Heart right ventricle (tissue), 16 donors: ENCODE data around the gene BUD13. TPM values are rescaled to one million over a fixed set of nuclear protein-coding genes. Genes with fewer than 3 reads are reported as not detected.

Experiments used
- ATAC-seq, 8 donors: fragments of 200-7000 bp; cut with Tn5 transposase; one replicate each; pipeline ENCODE4 v1.9.1; 2020; ENCODE audit warnings: mild to moderate bottlenecking in 8 of 8, moderate library complexity in 8 of 8, moderate number of reproducible peaks in 1 of 8
- DNase-seq, 2 donors: peaks; one replicate each; pipeline ENCODE4 v3.0.0-alpha.2; 2020
- H3K27ac ChIP-seq, 10 donors: fragments of 200-600 bp; sonication (generic) in 2 of 10; one replicate each; pipeline versions ENCODE4 v1.5.0 to v1.8.0; 2020 to 2022; ENCODE audit warnings: mild to moderate bottlenecking in 3 of 10
- H3K27me3 ChIP-seq, 7 donors: fragments of 200-600 bp; one replicate each; pipeline ENCODE4 v1.8.0; 2021 to 2022; ENCODE audit warnings: mild to moderate bottlenecking in 2 of 7
- H3K36me3 ChIP-seq, 9 donors: fragments of 200-600 bp; sonication (generic) in 1 of 9; one replicate each; pipeline versions ENCODE4 v1.5.0 to v1.8.0; 2020 to 2022; ENCODE audit warnings: mild to moderate bottlenecking in 2 of 9
- H3K4me1 ChIP-seq, 9 donors: fragments of 200-600 bp; sonication (generic) in 1 of 9; one replicate each; pipeline versions ENCODE4 v1.5.0 to v1.8.0; 2020 to 2022; ENCODE audit warnings: mild to moderate bottlenecking in 4 of 9
- H3K4me3 ChIP-seq, 10 donors: fragments of 200-600 bp; sonication (generic) in 2 of 10; one replicate each; pipeline versions ENCODE4 v1.5.0 to v1.8.0; 2020 to 2022; ENCODE audit warnings: mild to moderate bottlenecking in 7 of 10, moderate library complexity in 2 of 10
- H3K9me3 ChIP-seq, 11 donors: fragments of 200-600 bp in 10 of 11; sonication (generic) in 2 of 11; one replicate each; pipeline versions ENCODE4 v1.5.0 to v1.8.0; 2013 to 2022; ENCODE audit warnings: mild to moderate bottlenecking in 2 of 11, control low read depth in 1 of 11, moderate library complexity in 1 of 11
- WGBS, 2 donors: extraction: QIAGEN DNeasy Blood & Tissue Kit; methylation state at CpG; one replicate each; pipeline ENCODE4 v1.1.7; 2013; ENCODE audit warnings: inconsistent platforms in 1 of 2; 5-methylcytosine and 5-hydroxymethylcytosine counted together
- intact Hi-C, 10 donors: fragments of 100-400 bp; cut with DNase I; formaldehyde crosslinking; loops; one replicate each; pipeline versions ENCODE4 v1.11.1 to v1.14.2; 2022
- polyA plus RNA-seq, 2 donors: library from polyadenylated mRNA; stranded (reverse); fragments of 200-250 nt; gene quantifications; one replicate each; pipeline ENCODE4 v1.2.3, GENCODE V29; 2013
- total RNA-seq, 10 donors: library from RNA; stranded (reverse); fragmentation: NEBNext Ultra II Directional in 3 of 10; extraction: Animal tissue kit (Norgen Biotek cat#: 25700) in 3 of 10; gene quantifications; one replicate each; pipeline versions ENCODE4 v1.2.1 to v1.2.4, GENCODE V29; 2021 to 2023
- TF ChIP-seq, protein P1 (sequence below), 9 donors: fragments of 200-600 bp; sonication (generic) in 2 of 9; IDR thresholded peaks; one replicate each; pipeline versions ENCODE4 v1.5.0 to v1.8.0; 2021 to 2022; ENCODE audit warnings: antibody characterized with exemption in 9 of 9, mild to moderate bottlenecking in 5 of 9, moderate library complexity in 1 of 9
- donor health status: Arrhythmogenic right ventricular cardiomyopathy.
- donor health status: ischemic (EF 13 %, LVEDD 7.1; RV severe dilation, severe dysfunction).
- donor health status: healthy with polysubstance abuse.
- donor health status: DM: no; HTN: yes; CAD: no.
- donor health status: DM: no; HTN: no; CAD: no.
- donor health status: ischemic (EF 25% LVEDD 6.9; RV normal size, moderate dysfunction).
- donor health status: ischemic (EF 25% LVEDD 5.7; RV mildly dilated, moderate dysfunction).
- donor health status: healthy.
- donor health status: DM: yes; HTN: yes; CAD: no.
- donor health status: Ischemic cardiomyopathy.
- donor health status: ischemic (EF 35%, LVEDD 5.7; RV mildly dilated, moderate dysfunction).
- donor health status: nonischemic (EF 11% LVEDD 7.7; RV severe dilation, severe dysfunction).
- donor health status: DM: yes; HTN: yes; CAD: no.
- donor health status: PGD.
- donor health status: ischemic (EF 29% LVEDD 5.4; RV normal size, mild dysfunction).
- donor health status: nonischemic (EF 23%, LVEDD 6.1; RV moderate dilation, normal function).

BUD13 gene
- total and polyA plus RNA-seq, 12 donors: 6.1 to 9.2 (median 7.0) TPM

DNA sequence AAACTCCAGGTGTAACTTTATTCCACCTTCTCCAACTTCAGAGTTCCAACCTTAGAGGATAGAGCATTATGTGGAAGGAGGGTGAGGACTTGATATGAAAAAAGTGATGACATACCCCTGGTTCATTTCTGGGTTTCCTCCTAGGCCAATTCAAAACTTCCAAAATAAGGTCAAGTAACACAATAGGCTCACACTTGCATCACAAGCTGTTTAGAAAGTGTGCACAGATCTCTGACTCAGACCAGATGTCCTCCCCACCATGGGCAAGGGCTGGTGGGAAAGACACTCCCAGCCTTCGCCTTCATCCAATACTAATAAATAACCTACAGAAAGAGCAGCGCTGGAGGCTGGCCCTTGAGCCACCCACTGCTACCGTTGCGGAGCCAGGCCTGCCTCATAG lies 5.8 kb upstream of the BUD13 start:
- H3K4me1 ChIP-seq: peaks cover 0 to 11% (median 3%) of the 10 kb centered on the region in 9 donors
- TF ChIP-seq, protein P1, sequence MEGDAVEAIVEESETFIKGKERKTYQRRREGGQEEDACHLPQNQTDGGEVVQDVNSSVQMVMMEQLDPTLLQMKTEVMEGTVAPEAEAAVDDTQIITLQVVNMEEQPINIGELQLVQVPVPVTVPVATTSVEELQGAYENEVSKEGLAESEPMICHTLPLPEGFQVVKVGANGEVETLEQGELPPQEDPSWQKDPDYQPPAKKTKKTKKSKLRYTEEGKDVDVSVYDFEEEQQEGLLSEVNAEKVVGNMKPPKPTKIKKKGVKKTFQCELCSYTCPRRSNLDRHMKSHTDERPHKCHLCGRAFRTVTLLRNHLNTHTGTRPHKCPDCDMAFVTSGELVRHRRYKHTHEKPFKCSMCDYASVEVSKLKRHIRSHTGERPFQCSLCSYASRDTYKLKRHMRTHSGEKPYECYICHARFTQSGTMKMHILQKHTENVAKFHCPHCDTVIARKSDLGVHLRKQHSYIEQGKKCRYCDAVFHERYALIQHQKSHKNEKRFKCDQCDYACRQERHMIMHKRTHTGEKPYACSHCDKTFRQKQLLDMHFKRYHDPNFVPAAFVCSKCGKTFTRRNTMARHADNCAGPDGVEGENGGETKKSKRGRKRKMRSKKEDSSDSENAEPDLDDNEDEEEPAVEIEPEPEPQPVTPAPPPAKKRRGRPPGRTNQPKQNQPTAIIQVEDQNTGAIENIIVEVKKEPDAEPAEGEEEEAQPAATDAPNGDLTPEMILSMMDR (IDR thresholded peaks at IDR 0.05): no peak
- H3K4me3 ChIP-seq: no peak overlapping the region
- intact Hi-C loops: no loop called here
- H3K36me3 ChIP-seq: peaks cover 0 to 80% (median 42%) of the 10 kb centered on the region in 9 donors
- ATAC-seq: no peak
- DNase-seq: no peak
- 97 to 99% methylated on average over 4 of the region's 4 CpGs for WGBS, 2 donors
- no peaks in the 10 kb centered on the region for H3K27me3 ChIP-seq
- H3K9me3 ChIP-seq: no peaks in the 10 kb centered on the region
- no peak overlapping the region for H3K27ac ChIP-seq

DNA sequence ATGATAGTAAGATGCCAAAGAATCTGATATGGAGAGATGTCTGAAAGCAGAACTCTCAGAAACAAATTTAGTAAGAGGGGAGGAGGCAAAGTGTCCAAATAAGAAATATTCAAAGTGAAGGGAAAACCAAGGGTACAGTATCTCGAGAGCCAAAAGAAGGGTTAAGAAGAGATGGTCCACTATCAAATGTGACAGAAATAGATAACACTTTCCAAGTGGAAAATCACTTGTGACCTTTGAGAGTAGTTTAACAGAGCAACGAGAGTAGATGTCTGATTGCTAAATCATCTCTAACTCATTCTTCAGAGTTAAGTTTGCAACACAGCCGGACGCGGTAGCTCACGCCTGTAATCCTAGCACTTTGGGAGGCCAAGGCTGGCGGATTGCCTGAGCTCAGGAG lies 4.3 kb upstream of the BUD13 start:
- intact Hi-C loops: no loop called here
- no peak overlapping the region for H3K27ac ChIP-seq
- TF ChIP-seq, protein P1 (IDR thresholded peaks at IDR 0.05): no peak
- no peaks in the 10 kb centered on the region for H3K27me3 ChIP-seq
- 72 to 82% methylated on average over 7 of the region's 7 CpGs for WGBS, 2 donors
- H3K9me3 ChIP-seq: no peaks in the 10 kb centered on the region
- H3K4me3 ChIP-seq: no peak overlapping the region
- no peak for DNase-seq
- no peak for ATAC-seq
- H3K36me3 ChIP-seq: peaks cover 0 to 65% (median 28%) of the 10 kb centered on the region in 9 donors
- H3K4me1 ChIP-seq: peaks cover 0 to 13% (median 7%) of the 10 kb centered on the region in 9 donors

DNA sequence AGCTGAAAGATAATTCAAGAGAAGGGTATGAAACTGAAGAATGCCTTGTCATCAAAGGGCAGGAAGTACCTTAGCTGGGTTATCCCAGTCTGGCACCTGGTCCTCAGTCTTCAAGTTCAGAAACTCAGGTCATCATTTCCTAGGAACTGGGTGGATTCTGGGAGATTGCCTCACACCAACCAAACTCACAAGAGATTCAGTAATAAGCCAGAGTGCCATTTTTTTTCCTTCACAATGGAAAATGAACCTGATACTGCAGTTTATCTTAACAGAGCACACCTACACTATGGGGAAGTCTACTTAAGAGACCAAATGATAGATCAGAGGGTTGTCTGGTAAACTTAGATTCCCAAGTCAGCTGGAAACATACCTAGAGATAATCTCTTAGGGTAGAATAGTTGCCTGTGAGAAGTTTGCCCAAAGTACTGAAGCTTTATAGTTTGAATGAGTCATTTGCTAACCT lies 3.8 kb upstream of the BUD13 start:
- no peak overlapping the region for H3K4me3 ChIP-seq
- no peaks in the 10 kb centered on the region for H3K9me3 ChIP-seq
- TF ChIP-seq, protein P1 (IDR thresholded peaks at IDR 0.05): no peak
- DNase-seq (no peak), ATAC-seq (no peak)
- peaks cover 3 to 18% (median 12%) of the 10 kb centered on the region in 9 donors for H3K4me1 ChIP-seq
- peaks cover 0 to 60% (median 28%) of the 10 kb centered on the region in 9 donors for H3K36me3 ChIP-seq
- intact Hi-C loops: no loop called here
- no peaks in the 10 kb centered on the region for H3K27me3 ChIP-seq
- no peak overlapping the region for H3K27ac ChIP-seq

DNA sequence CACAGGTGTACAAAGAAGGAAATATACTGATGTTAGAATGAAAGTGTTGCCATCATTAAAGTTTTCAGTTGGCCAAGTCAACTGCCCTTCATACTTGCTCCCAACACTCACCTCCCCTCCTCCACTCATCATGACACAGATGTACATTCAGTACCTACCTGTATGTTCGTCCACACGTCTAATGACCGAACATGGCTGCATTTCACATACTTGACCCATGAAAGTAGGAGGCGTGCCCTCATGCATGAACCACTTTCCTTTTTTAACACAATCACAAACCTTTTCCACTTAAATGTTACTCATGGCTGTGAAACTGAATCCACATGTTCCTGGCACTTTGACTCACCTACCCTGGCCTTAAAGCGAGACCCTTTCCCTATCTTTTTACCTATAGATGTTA lies 3.2 kb upstream of the BUD13 start:
- WGBS, 2 donors: 82 to 97% methylated on average over 5 of the region's 5 CpGs
- H3K9me3 ChIP-seq: no peaks in the 10 kb centered on the region
- no peaks in the 10 kb centered on the region for H3K27me3 ChIP-seq
- peaks cover 0 to 54% (median 28%) of the 10 kb centered on the region in 9 donors for H3K36me3 ChIP-seq
- intact Hi-C loops: no loop called here
- no peak overlapping the region for H3K4me3 ChIP-seq
- TF ChIP-seq, protein P1 (IDR thresholded peaks at IDR 0.05): no peak
- DNase-seq (no peak), ATAC-seq (no peak)
- peaks cover 6 to 24% (median 18%) of the 10 kb centered on the region in 9 donors for H3K4me1 ChIP-seq
- H3K27ac ChIP-seq: no peak overlapping the region
